Activated CD8-positive, alpha-beta memory T cell treated with anti-CD3 and anti-CD28 coated beads for 48 hours (primary cell): ENCODE data around the gene BMP5.
"Not testable (repeated sequence)": the region's sequence is repeated elsewhere in the genome, so short reads cannot be mapped to it uniquely, and the experiment has no call there.

ENCODE experiments used
- DNase-seq, 3 experiments: peaks; one replicate each; pipeline ENCODE4 v3.0.0-alpha.2; 2020; ENCODE audit warnings: low read depth in 2 of 3, low spot score in 2 of 3

Gene BMP5

GRCh38 chr6:55875400-55875799 is at the start of gene BMP5:
Gene BMP5 (minus strand): TSS chr6:55875590. CDS start chr6:55874865, 725 bp downstream.
- no peak for DNase-seq

DNA sequence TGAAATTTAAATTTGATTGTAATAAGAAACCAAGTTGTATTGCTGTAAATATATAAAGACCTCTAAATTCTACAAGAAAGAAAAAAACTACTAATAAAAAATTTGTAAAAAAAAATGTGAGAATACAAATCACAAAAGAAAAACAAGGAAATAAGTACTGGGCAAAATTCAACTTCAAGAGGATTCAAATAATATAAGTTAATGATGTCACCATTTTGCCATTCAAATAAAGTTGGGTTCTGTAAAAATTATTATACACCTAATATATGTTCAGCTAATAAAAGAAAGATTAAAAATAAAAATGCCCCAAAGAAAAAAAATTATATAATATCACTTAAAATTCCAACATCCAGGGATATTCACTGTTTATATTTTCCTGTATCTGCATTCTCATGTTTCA is 47.0 kb upstream of the BMP5 start:
- no peak for DNase-seq

DNA sequence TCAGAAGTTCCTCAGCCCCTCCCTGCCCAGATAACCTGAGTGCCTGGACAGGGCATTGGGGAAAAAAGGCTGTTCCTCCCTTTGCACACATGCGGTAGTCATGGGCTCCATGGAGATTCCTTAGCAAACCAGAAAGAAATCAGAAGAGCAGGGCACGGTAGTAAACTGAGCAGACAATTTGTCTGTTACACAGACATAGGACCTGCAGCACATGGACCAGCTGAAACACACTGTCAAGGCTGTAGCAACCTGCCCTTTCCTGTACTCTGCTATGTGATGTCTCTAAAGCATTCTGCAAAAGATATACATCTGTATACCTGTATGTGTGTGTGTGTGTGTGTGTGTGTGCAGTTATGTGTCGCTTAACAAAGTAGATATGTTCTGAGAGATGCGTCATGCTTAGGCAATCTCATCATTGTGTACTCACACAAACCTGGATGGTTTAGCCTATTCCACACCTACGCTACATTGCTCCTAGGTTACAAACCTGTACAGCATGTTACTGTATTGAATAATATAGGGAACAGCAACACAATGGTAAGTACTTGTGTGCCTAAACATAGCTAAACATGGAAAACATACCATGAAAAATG is 44.4 kb upstream of the BMP5 start:
- DNase-seq, result no peak

GRCh38 chr6:55918639-55919038 is 43.2 kb upstream of the BMP5 start:
- no peak for DNase-seq

DNA sequence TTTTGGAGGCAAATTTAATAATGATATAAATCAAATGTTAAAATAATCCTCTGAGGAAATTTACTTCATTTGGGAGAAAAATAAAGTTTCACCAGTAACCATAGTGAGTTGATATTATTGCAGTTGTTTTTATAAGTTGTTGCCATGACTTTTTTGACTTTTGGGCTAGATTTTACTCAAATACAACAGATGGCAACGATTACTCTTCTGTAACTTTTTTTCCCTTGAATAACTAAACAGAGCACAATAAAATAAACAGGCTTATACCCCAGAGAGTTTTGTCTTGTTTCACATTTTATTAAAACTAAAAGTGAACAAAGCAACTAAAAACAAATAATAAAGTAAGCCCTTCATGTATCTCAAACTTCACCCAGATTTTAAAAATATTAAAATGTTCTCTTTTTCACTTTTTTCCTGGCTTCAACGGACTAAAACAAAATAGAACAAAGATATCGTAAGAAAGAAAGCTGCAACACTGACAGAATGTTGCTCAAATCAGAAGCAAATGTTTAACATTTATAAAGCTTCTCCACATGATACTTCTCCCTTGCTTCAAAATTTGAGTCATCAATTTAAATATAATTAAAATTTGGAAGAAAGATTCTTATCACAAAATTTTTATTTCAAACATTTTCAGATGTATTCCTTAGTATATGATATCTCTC is 42.5 kb upstream of the BMP5 start:
- no peak for DNase-seq

DNA sequence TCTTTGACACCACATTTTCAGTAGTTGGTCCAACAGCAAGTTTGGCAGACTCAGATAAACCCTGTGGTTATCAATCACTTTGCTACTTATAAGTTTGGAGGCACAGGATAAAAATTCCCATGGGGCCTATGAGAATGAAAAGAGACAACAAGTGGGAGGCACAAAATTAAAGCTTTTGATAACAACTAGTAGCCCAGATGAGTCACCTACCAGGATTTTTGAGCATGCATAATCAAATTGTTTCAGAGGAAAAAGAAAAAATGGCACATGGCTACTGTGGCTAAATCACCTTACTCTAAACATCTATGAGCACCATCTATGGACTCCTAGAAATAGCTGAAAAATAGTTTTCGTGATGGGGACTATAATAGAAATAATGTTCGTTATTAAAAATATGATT is 40.8 kb upstream of the BMP5 start:
- no peak for DNase-seq

GRCh38 chr6:55913228-55914195 is 38.1 kb upstream of the BMP5 start:
- no peak for DNase-seq

GRCh38 chr6:55910466-55910865 is 35.1 kb upstream of the BMP5 start:
- not testable (repeated sequence) for DNase-seq

GRCh38 chr6:55909911-55910310 is 34.5 kb upstream of the BMP5 start:
- not testable (repeated sequence) for DNase-seq

- no peak for DNase-seq
Measured at GRCh38 chr6:55902796-55903195, 27.4 kb upstream of the BMP5 start.

- DNase-seq, result no peak
Measured at GRCh38 chr6:55901765-55902270, 26.4 kb upstream of the BMP5 start.

DNA sequence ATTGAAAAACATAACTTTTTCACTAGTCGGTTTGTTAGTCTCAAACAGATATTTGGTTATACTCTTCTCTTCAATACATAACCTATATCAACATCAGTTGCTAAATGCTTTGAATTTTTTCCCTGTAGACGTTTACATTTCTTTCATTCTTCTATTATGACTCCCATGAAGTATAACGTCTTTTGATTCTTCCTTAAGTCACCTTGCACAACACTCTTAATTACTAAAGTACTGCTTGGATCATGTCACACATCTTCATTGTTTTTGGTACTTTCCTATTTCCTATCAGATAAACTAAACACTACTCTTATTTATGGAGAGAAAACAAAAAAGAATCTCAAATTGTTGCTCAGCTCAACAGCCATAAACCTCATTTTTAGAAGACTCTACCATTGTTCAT is 23.0 kb upstream of the BMP5 start:
- no peak for DNase-seq

DNA sequence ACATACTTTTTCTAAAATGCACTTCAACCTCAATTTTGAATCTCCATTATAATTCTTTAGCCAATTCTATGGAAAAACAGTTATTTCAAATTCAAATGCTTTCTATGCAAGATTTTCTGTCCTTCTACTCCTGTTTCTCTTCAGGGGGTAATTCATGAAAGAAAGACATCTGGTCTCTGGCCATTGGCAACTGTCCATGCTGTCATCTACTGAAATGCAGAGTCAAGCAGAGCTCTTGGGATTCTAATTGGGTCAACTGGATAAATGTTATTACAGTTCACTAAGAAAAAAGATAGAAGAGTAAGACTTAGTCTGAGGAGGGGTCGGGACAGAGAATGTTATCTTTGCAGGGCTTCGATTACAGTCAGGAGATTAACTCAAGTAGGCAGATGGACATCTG is 22.0 kb upstream of the BMP5 start:
- DNase-seq, result no peak

DNA sequence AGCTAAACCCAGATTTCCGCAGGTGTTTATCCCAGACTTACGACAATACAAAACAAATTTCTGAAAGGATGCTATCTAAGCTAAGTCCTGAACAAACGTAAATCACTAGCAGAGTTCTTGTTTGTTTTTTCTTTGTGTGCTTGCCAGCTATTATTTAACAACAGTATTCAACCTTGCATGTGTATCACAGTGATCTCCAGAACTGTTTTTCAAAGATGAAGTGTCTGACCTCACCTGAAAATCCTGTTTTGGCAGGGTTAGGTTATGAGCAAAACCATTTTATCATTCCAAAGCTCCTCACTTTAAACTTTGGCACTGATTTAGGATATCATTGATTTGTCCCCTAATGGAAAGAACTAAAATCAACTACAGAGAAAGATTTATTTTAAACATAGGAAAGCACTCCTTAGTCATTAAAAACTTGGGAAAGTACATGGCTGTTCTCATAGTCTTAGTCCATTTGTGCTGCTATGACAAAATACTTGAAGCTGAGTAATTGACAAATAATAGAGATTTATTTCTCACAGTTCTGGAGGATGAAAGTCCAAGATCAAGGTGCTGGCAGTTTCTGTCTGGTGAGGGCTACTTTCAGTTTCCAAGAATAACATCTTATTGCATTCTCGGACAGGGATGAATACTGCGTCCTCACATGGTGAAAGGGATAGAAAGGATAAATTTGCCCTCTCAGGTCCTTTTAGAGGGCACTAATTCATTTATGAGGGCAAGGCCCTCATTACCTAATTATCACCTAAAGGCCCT is 20.8 kb upstream of the BMP5 start:
- no peak for DNase-seq

GRCh38 chr6:55892749-55893357 is 17.5 kb upstream of the BMP5 start:
- no peak for DNase-seq

DNA sequence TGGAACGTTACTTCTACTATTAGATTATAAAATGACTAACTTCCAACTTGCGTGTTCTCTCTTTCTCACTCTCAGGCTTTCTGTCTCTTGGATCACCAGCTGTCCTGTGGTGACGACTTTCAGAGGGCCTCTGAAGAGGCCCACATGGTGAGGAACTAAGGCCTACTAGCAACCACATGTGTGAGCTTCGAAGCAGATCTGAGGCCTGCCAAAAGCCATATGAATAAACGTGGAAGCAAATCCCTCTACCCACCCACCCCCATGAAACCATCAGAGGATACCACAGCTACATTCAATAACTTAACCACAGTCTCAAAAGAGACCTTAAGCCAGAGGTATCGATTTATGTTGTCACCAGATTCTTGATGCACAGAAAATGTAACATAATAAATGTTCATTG is 13.5 kb upstream of the BMP5 start:
- no peak for DNase-seq

DNA sequence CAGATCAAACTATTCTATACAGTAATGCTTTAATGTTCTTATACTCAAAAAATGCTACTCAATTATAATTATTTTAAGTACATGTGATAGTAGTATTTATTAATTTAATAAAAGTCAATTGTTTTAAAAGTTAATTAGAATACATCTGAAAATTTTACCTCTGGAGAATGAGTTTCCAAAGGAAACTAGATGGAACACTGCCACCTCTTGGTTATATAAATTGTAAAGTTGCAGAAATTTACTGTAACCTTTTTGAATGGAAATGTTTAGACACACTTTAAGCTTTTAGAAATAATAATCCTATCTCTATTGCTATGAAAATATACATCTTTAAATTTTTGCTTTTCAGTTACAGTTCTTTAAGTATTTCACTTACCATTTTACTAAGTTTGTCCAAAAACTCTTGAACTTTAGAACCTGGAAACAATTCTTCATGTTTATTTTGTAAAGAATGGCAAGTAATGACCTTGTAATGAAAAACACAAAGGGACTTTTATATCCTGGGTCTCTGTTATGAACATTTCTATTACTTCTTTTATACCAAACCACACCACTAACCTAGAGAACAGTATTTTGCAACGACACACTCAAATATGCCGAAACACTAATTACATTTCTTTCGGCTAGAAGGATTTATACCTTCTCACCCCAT is 10.9 kb upstream of the BMP5 start:
- no peak for DNase-seq

DNA sequence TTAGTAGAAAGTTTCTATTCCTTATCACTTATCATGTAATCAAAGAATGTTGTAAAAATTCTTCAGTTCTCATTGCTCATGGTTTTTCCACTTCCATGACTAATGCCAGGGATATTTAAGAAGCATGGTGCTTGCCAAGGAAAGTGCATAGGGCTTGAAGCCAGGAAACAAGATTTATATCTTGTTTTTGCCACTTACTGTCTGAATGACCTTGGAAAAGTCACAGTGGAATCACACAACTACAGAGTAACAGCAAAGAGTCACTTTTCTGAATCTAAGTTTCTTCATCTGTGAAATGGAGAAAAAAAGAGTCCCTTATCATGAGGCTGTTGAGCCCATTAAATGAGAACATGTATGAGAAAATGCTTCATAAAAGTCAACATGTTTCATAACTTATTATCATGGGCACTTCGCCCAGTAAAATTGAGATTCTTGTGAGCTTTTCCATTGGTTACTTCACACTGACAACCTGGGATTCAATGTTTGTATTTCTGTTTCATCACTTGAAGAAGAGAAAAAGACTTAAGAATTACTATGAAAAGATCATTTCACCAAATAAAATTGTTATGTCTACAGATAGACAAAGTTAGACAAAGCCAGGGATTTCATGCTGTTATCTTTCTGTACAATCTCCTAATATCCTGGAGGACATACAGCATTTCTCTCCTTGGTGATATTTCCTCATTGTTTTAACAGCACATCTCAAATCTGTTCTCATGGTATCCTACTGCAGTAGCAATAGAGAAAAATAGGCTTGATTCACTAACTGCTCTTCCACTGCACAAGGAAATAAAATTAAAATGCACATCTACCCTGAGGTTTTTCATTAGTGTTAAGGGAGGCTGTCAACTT is 7.6 kb upstream of the BMP5 start:
- DNase-seq, result no peak

DNA sequence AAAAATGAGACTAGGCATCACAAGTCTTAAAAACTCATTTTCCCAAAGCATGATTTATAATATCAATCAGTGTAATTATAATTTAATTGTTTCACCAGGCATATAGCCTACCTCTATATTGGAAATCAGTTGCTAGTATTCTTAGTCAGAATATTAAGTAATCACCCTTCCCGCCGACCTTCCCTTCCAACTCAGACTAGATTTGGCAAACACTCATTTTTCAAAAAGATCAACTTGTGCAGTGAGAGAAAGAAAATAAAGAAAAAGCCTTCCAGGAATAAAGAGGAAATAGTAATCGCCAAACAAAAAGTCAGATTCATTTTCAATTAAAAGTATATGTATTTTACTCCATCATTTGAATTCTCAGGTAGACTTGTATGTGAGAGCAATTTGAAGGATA is 1.9 kb upstream of the BMP5 start:
- no peak for DNase-seq
